Hypothalamus (tissue), 51 donors: Measurements from ENCODE around the gene URI1.
"Not testable (repeated sequence)": the region's sequence is repeated elsewhere in the genome, so short reads cannot be mapped to it uniquely, and the experiment has no call there.

ENCODE experiments used
- DNase-seq, 51 donors: peaks; one replicate each; lab custom pipeline; 2025; lab: John Stamatoyannopoulos, UW

URI1 gene

DNA sequence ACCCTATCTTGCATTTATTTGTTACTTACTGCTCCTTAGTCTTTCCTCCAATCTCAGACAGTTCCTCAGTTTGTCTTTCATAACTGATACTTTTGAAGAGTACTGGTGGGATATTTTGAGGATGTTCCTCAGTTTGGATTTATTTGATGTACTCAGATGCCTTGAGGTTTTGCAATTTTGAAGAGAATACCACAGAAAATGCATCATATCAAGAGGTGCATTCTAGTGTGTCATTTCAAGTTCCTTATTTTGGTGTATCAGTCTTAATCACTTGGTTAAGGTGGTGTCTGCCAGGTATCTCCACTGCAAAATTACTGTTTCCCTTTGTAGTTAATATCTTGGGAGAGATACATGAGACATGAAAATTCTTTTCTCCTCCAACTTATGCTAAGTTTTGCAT, 75.1 kb downstream of the URI1 start:
- no peak for DNase-seq

DNA sequence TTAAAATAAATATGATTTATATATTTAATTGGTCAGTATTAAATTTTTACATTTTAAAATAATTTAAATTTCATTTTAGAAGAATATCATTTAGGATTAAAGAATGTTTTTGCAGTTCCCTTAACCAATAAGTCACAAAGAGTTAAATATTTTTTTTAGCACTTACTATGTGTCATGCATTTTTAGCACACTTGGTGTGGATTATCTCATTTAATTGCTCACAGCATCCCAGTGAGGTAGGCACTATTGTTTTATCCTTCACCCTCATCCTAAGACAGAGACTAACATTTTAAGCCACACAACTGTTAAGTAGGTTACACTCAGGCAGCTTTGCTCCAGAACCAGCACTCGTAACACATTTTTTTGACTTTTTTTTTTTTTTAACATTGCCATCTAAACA, 78.2 kb downstream of the URI1 start:
- no peak for DNase-seq

DNA sequence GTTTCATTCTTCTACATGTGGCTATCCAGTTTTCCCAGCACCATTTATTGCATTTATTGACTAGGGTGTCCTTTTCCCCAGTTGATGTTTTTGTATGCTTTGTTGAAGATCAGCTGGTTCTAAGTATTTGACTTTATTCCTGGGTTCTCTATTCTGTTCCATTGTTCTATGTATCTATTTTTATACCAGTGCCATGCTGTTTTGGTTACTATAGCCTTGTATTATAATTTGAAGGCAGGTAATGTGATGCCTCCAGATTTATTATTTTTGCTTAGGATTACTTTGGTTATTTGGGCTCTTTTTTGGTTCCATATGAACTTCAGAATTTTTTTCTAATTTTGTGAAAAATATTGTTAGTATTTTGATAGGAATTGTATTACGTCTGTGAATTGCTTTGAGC, 80.6 kb downstream of the URI1 start:
- DNase-seq: no peak

DNA sequence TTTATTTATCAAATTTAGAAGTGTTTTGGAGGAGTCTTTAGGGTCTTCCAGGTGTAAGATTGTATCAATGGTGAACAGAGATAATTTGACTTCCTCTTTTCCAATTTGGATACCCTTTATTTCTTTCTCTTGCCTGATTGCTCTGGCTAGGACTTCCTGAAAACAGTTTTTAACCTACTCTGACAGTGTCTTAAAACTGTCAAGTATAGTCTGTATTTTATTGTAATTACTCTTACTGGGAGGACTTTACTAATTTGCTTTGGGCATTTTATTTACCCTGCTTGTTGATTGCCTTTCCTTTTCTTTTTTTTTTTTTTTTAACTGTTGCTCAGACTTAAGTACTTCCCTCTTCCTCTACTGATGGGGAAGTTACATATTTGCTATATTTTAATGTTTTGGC, 81.3 kb downstream of the URI1 start:
- DNase-seq: no peak

DNA sequence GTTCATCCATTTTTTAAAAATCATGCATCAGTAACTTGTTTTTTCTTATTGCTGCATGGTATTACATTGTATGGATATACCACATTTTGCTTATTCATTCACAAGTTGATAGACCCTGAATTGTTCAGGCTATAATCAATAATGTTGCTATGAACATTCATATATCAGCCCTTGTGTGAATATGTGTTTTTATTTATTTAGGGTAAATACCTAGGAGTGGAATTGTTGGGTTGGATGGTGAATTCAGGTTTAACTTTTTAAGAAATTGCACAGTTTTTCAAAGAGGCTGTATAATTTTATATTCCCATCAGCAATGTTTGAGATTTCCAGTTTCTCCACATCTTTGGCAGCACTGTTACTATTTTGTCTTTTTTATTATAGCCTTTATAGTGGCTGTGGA, 82.1 kb downstream of the URI1 start:
- no peak for DNase-seq

DNA sequence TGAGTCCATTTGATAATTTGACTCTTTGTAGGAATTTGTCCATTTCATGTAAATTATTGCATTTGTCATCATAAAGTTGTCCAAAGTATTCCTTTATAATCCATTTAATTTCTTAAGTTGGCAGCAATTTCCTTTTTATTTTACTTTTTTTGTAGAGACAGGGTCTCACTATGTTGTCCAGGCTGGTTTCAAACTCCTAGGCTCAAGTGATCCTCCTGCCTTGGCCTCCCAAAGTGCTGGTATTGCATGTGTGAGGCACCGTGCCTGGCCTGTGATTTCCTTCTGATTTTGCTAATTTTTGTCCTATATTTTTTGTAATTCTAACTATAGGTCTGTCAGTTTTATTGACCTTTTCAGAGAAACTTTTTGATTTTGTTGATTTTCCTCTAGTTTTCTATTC, 84.9 kb downstream of the URI1 start:
- no peak for DNase-seq

DNA sequence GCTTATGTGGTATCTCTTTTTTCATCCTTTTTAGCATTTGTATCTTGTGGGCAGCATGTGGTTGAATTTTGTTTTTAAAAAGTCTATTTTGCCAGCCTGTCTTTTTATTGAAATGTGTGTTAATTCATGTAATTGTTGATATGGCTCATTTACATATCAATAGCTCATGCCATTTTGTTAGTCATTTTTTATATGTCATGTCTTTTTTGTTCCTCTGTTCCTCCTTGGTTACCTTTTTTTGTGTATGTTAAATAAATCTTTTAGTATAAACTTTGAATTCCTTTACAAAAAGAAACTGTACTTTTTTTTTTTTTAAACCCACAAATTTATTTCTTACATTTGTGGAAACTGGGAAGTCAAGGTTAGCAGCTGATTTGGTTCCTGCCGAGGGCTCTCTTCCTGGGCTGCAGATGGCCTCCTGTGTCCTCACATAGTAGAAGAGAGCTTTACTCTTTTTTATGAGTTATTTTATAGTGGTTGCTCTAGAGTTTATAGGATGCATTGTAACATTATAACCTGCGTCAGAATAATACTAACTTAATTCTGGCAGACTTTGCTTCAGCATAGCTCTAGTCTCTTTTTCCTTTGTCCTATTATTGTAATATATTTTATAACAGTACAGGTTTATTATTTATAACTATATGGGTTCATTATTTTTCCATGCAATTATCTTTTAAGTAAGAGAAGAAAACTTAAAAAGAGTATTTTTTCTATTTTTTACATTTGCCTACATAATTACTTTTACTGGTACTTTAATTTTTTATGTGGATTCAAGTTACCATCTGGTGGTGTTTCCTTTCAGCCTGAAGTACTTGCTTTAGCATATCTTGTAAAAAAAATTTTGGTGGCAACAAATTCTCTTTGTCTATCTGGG, 86.3 kb downstream of the URI1 start:
- no peak for DNase-seq

DNA sequence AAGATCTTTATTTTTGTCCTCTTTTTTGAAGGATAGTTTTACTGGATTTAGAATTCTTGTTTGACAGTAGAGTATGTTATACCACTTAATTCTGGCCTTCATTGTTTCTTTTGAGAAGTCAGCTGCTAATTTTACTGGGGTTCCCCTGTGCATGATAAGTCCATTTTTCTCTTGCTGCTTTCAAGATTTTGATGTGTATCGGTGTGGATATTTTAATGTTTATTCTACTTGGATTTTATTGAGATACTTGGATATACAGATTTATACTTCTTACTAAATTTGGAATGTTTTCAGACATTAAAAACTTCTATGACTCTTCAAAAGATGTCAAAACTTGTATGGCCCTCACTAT, 86.9 kb downstream of the URI1 start:
- DNase-seq: no peak

DNA sequence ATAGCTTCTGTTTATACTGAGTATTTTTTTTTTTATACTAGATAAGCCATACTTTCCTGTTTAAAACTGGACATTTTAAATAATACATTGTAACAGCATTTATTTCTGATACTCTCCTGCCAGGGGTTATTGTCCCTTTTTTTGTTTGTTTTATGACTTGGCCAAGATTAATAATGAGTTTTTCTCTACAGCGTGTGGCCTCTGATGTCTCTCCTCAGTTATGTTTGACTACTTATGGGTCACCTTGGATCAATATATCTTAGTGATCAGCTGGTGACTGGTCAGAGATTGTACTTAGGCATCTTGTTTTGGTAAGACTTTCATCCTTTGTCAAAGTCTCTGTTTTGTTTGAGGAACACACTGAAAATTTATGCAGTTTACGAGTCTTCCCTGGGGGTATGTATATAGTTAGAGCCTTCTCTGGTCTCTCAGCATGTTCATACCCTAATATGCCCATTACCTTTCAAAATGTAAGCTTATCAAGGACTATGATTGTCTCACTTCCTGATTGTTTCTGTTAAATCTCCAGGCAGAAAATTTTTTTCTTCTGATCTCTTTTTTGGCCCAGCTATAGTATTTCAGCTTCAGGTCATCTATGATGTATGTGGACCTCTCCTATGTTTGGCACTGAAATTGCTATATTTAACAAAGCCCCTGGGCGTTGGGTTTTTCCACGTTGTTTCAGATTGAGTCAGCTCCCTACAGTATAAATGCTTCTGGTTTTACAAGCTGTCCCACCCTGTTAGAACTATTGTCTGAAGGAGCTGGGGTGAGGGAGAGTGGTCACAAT, 87.9 kb downstream of the URI1 start:
- no peak for DNase-seq

DNA sequence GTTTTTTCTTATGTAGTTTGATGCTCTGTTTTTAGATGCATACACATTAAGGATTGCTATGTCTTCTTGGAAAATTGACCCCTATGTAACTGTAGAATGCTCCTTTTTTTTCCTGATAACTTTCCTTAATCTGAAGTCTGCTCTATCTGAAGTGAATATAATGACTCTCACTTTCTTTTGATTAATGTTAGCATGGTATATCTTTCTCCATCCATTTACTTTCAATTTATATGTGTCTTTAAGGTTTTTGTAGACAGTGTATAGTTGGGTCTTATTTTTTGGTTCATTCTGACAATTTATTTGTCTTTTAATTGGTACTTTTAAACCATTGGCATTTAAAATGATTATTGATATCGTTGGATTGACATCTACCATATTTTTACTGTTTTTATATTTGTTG, 92.3 kb downstream of the URI1 start:
- DNase-seq: no peak

DNA sequence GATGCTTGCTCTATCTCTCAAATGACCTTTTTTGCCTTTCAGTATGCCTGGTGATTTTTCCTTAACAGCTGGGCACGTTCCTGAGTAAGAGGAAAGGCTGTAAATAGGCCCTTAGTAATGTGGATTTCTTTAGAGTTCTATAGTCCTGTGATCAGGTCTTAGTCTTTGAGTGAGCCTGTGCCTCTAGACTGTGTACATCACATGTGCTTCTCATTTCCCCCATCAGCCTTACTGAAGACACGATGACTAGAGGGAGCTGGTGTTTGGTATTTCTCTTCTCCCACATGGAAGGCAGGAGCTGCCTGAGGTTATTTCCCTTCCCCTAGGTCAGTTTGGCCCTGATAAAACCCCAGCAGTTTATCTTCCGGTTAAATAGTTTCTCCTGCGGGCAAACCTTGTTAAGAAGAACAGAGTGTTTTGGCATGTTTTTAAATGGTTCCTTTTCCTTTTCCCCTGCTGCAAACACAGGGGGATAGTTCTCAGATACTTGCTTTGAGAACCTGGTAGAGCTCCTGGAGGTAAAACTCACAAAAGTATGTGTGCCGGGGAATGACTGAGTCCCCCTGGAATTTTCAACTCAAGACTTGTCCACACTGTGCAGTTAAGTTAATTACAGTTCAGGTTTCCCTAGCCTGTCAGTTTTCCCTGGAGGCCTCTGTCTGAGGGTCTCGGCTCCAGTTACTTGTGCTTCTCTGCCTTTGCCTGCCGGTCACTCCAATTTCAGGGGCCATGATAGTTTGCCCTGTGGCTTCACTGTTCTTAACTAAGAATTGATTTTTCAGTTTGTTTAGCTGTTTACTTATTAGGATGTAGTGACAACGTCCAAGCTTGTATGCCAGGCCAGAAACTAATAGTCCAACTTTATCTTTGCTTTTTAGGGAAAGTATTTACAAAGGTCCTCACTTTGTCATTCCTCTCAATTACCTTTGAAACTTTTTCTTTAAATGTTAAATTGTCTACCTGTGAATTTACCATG, 94.4 kb downstream of the URI1 start:
- no peak for DNase-seq

DNA sequence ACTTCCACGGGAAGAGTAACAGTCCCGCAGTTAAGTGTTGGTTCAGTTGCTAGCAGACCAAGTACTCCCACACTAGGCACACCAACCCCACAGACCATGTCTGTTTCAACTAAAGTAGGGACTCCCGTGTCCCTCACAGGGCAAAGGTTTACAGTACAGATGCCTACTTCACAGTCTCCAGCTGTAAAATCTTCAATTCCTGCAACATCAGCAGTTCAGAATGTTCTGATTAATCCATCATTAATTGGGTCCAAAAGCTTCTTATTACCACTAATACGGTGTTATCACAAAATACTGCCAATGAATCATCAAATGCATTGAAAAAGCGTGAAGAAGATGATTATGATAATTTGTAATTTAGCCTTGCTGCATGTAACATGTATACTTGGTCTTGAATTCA, 95.8 kb downstream of the URI1 start:
- no peak for DNase-seq

DNA sequence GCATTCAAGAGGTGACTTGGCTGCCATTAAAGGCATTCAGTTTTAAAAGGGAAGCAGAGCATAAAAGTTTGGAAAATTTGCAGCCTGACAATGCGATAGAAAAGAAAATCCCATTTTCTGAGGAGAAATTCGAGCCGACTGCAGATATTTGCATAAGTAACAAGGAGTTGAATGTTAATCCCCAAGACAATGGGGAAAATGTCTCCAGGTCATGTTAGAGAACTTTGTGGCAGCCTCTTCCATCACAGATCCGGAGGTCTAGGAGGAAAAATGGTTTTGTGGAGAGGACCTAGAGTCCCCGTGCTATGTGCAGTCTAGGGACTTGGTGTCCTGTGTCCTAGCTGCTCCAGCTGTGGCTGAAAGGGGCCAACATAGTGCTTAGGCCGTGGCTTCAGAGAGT, 99.9 kb downstream of the URI1 start:
- DNase-seq: not testable (repeated sequence)

DNA sequence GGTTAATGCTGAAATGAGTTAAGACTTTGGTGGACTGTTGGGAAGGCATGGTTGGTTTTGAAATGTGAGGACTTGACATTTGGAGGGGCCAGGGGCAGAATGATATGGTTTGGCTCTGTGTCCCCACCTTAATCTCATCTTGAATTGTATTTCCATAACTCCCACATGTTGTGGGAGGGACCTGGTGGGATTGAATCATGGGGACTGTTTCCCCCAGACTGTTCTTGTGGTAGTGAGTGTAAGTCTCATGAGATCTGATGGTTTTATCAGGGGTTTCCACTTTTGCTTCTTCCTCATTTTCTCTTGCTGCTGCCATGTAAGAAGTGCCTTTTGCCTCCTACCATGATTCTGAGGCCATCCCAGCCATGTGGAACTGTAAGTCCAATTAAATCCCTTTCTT, 101.0 kb downstream of the URI1 start:
- DNase-seq: not testable (repeated sequence)

DNA sequence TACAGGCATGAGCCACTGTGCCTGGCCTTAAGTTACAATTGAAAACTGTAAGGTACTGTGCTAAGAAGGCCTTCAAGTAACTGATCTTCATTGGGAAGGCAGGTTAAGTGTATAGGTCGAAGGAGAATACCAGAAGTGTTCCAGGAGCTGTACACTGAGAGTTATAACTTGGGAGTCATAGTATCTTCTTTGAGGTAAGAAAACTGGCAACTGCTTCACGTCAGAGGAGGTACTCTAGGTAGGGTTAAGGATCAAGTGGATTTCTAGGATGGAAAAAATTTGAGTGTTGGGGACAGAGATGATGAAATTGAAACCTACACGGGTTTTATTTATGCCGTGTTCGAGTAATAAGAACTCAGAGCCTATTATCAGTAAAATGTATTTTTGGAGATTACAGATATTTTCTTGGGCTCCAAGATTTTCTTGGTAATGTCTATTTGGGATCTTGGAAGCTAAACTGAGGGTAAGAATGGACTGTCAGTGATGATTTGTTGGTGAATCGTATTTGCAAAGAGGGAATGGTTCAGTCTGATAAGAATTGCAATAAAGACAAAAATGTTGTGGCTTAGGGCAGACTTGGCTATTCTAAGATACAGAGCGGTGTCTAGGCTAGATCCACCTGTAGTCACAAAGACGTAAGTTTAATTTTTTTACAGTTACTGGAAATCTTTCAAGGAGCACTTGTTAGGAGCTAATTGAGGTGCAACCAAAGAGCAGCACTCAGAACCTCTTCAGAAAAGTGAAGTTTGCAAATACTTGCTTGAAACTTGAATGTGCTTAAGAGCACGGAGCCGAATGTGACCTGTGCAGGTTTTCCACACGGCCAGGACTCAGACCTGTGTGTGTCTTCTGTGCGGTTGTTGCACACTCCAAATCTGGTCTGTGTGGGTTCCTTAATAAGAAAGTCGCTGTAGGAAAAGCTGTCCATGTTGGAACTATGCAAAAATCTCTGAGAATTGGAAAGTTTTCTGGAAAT, 102.5 kb downstream of the URI1 start:
- DNase-seq: no peak

DNA sequence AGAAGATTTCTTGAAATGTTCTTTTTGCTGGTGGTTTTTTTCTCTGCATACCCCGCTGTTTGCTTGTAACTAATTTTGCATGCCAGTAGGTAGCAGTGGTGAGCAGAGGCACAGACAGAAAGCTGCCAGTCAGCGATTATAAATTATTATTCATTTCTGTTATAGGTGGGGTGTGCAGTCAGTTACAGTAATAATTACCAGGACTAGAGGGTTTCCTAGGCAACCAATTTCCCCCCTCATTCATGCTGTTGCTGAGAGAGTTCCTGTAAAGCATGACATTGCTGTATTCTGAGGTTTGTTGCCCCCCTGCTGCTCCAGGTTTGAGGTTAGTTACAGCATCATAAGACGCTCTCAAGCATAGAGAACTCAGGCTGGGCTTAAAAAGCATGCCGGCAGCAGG, 104.5 kb downstream of the URI1 start:
- peak in 5 of 51 donors; percentile 14 to 74 (median 28) for DNase-seq

DNA sequence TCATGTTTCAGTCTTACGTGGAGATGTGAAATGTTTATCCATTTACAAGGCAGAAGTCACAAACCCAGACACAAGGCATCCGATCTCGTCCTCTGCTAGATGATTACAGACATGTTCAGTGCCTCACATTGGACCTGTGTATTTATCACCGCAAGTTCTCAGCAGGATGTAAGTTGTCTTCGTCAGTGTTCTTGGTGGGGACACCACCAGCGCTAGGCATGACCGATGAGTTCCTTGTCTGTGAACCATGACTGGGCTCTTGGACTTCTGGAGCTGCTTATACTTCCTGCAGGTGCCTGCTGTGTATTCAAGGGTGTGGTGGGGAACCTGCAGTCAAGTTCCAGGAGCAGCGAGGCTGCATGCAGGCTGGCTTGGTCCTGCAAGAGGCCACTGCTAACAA, 105.4 kb downstream of the URI1 start:
- peak in 2 of 51 donors; percentile 19 to 33 for DNase-seq

DNA sequence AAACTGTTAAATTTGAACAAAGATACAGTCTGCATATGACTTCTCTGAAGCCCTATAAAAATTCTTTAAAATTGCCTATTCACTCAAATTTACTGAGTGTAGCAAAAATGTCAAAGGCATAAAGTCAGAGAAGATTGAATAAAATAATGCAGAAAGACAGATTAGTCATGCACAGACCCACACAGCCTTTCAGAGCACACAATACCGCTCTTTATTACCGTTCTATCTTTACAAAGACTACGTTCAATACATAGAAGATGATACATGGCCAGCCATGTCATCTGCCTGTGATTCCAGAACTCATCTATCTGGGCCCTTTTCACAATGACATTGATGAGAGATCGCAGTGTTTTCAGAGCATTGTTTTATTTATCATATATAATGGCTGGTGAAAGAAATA, 107.2 kb downstream of the URI1 start:
- DNase-seq: peak in 3 of 51 donors; percentile 43 to 71 (median 49)

DNA sequence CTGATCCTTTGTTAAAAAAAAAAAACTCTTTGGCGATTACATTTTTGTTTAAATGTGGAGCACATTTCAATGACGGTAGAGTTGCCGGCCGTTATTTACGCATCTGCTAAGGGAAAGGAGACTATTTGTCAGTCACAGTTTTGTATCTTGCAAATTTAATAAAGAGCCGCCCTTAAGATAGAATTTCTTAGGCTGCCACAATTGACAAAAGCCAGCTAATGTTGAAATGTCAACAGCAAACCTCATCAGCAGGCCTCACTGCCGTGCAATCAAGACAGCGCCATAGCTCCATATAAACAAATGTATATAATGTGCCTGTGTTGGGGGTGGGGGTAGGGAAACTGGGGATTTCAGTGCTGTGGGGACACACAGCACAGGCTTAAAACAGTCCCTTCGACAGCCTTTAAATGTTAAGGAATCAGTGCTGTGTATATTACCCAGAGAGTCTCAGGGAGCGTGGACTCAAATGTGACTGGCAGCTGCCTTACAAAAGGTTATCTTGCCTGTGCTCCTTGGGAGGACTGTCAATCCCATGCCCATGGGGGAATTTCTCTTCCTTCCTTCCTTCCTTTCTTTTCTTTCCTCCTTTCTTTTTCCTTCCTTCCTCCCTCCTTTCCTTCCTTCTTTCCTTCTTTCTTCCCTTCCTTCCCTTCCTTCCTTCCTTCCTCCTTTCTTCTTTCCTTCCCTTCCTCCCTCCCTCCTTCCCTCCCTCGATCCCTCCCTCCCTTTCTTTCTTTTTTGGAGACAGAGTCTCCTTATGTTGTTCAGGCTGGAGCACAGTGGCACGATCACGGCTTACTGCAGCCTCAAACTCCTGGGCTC, 108.0 kb downstream of the URI1 start:
- peak in 1 of 51 donors; percentile 58 for DNase-seq
